Transverse colon (tissue), 3 donors: ENCODE results near the gene PLCG2.

ENCODE experiments used
- CTCF ChIP-seq, 5 experiments: fragments of 200-600 bp in 3 of 5; fragments of 450-650 bp in 2 of 5; sonication (generic) in 3 of 5; IDR thresholded peaks; 1 replicate in 2 of 5; 2 replicates in 3 of 5; pipeline ENCODE4 v1.5.1; 2016 to 2017; ENCODE audit warnings: antibody characterized with exemption in 5 of 5, inconsistent platforms in 3 of 5, mild to moderate bottlenecking in 2 of 5, moderate library complexity in 1 of 5
- EP300 ChIP-seq: sonication (generic); formaldehyde crosslinking; IDR thresholded peaks from one replicate; pipeline ENCODE4 v1.6.1; 2017; ENCODE audit warnings: antibody characterized with exemption, low read depth
- POLR2A ChIP-seq: fragments of 450-650 bp; IDR thresholded peaks from one replicate; pipeline ENCODE4 v1.6.1; 2016; ENCODE audit warnings: antibody characterized with exemption, mild to moderate bottlenecking, moderate library complexity

GRCh38 chr16:81745704-81746558, 33.2 kb upstream of the PLCG2 start:
- no peak for TF ChIP-seq CTCF (IDR thresholded peaks at IDR 0.05)
- TF ChIP-seq POLR2A, result no peak
- no peak for TF ChIP-seq EP300
